SW480 (cell line): Measurements from ENCODE around the gene EFCAB11.

Source experiments
- DNase-seq: peaks from one replicate; pipeline ENCODE4 v3.0.0-alpha.2; 2016; ENCODE audit warnings: low spot score

The EFCAB11 gene

DNA sequence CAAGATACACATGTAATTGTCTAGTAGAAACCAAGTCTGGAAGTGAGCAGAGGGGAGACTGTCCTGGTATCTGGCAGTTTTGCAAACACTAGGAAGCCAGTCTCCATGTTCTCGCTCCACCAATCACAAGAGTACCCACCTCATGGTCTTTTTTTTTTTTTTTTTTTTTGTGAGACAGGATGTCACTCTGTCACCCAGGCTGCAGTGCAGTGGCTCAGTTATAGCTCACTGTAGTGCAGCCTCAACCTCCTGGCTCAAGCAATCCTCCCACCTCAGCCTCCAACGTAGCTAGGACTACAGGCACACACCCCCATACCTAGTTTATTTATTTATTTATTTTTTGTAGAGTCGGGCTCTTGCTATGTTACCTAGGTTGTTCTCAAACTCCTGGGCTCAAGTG is 189.2 kb downstream of the EFCAB11 start:
- no peak for DNase-seq

- DNase-seq, result no peak
These were observed 194.4 kb downstream of the EFCAB11 start for GRCh38 chr14:89760086-89760485.

DNA sequence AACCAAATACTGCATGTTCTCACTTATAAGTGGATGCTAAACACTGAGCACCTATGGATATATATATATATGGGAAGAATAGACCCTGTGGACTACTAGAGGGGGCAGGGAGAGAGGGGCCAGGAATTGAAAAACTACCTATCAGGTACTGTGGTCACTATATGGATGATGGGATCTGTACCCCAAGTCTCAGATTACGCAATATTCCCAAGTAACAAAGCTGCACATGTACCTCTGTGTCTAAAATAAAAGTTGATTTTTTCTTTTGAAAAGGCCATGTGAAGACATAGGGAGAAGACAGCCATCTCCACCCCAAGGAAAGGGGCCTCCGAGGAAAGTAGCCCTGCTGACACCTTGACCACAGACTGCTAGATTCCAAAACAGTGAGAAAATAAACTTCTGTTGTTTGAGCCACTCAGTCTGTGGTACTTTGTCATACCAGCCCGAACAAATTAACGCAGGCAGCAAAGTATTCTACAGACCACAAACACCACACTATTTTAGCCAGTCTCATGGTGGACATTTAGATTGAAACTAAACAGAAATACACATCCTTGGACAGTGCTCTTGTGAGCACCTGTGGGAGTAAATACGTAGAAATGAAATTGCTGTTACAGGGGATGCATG is 197.1 kb downstream of the EFCAB11 start:
- DNase-seq, result no peak

DNA sequence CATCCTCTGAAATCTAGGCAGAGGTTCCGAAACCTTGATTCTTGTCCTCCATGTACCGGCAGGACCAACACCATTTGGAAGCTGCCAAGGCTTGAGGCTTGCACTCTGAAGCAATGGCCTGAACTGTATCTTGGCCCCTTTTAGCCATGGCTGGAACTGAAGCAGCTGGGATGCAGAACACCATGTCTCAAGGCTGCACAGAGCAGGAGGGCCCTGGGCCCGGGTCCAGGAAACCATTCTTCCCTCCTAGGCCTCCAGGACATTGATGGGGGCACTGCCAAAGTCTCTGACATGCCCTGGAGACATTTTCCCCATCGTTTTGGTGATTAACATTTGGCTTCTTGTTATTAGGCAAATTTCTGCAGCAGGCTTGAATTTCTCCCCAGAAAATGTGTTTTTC is 198.7 kb downstream of the EFCAB11 start:
- no peak for DNase-seq

- DNase-seq, result no peak
These were observed 200.6 kb downstream of the EFCAB11 start for GRCh38 chr14:89753828-89754412.

- no peak for DNase-seq
These were observed 203.6 kb downstream of the EFCAB11 start for GRCh38 chr14:89750908-89751392.

- DNase-seq, result no peak
These were observed 204.2 kb downstream of the EFCAB11 start for GRCh38 chr14:89750281-89750755.

GRCh38 chr14:89748004-89748403 is 206.5 kb downstream of the EFCAB11 start:
- no peak for DNase-seq

GRCh38 chr14:89747126-89747525 is 207.4 kb downstream of the EFCAB11 start:
- no peak for DNase-seq

DNA sequence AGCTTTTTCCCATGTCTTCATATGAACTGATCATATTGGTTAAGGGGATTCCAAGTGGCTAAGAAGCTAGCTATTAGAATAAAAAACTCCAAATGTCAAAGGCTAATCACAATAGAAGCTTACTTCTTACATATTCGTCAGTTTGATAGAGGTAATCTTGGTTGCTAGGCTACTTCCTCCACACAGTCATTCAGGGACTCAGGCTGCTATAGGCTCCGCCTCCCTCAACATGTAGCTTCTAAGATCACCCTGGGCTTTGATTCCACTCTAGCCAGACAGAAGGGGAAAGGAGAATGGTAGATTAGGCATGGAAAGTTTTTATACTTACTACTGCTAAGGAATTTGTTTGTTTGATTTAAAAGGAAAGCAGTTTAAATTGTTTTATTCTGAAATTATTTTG is 207.9 kb downstream of the EFCAB11 start:
- no peak for DNase-seq

DNA sequence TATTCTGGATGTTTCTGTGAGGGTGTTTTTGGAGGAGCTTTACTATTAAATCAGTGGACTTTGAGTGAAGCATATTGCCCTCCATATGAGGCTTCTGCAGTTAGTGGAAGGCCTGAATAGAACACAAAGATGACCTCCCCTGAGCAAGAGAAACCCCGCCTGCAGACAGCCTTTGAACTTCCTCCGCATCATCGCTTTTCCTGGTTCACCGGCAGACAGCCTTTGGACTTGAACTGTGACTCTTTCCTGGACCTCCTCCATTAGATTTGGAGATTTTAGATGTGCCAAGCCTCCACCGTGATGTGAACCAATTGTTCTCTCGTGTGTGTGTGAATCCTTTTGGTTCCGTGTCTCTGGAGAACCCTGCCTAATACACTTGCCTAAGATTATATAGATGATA is 208.4 kb downstream of the EFCAB11 start:
- no peak for DNase-seq
